ENCODE data around the gene PCDHB15.
A peak's percentile ranks its signal among the peaks of the same experiment; 100 is the strongest.
"Not testable (repeated sequence)": the region's sequence is repeated elsewhere in the genome, so short reads cannot be mapped to it uniquely, and the experiment has no call there.

Gene PCDHB15

GRCh38 chr5:141216035-141216434 is 29.2 kb upstream of the PCDHB15 start:
- not testable (repeated sequence) for DNase-seq; ATAC-seq (ENCODE audit: insufficient read depth, low read depth); H3K9ac ChIP-seq (ENCODE audit: low read depth, low read length); H3K36me3 ChIP-seq (ENCODE audit: insufficient read depth, low read length); H3K9me3 ChIP-seq (ENCODE audit: insufficient read depth, low read length, severe bottlenecking); H3K27ac ChIP-seq (ENCODE audit: low read length); H3K4me2 ChIP-seq (ENCODE audit: insufficient read depth, low read length); H3K4me3 ChIP-seq (ENCODE audit: low read depth in 1 of 2, low read length in 2 of 2); H4K20me1 ChIP-seq (ENCODE audit: insufficient read depth, low read length); H3K4me1 ChIP-seq (ENCODE audit: insufficient read depth, low read length); H3K27me3 ChIP-seq (ENCODE audit: insufficient read depth, low read length, poor library complexity); H3K79me2 ChIP-seq (ENCODE audit: insufficient read depth, low read length); H2AFZ ChIP-seq (ENCODE audit: low read depth, low read length)

DNA sequence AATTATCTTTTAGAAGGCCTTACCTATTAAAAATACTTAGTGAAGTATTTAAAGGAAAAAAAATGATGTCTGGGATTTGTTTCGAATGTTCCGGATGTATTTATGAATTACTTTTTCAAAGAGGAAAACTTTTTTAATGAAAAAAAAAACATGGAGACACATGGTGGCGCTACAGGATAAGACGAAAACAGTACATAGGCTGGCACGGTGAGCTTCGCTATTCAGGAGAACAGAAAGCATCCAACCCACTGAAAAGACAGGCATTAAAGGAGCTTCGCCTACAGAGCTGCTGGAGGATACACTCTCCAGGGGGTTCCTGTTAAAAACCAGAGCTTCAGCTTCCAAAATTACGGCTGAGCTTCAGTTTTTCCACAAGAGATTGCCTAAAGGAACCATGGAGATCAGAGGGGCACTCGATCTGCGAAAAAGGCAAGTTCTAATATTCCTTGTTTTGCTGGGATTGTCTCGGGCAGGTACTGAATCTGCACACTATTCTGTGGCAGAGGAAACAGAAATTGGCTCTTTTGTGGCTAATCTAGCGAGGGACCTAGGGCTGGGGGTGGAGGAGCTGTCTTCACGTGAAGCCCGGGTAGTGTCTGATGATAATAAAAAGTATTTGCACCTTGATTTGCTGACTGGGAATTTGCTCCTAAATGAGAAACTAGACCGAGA is 21.9 kb upstream of the PCDHB15 start, which contains the start of gene PCDHB14:
PCDHB14 (plus strand) TSS at position 232 of the 672 bp plus-strand sequence; CDS start at position 395, 163 bp downstream.
- H4K20me1 ChIP-seq (ENCODE audit: insufficient read depth, low read length): no peaks in the 10 kb centered on the region
- H2AFZ ChIP-seq (ENCODE audit: low read depth, low read length): peak within 1 kb of the TSS; percentile 55
- H3K27me3 ChIP-seq (ENCODE audit: insufficient read depth, low read length, poor library complexity): peaks cover 4% of the 10 kb centered on the region
- H3K4me2 ChIP-seq (ENCODE audit: insufficient read depth, low read length): peak within 1 kb of the TSS; percentile 47; the same call in 1 of the 2 replicates
- no peak within 1 kb of the TSS for H3K9ac ChIP-seq (ENCODE audit: low read depth, low read length)
- TF ChIP-seq CTCF (IDR thresholded peaks at IDR 0.05; ENCODE audit: borderline replicate concordance, extremely low read depth, low read length, poor library complexity, severe bottlenecking) (peak; percentile 57), EZH2 (IDR thresholded peaks at IDR 0.05; ENCODE audit: borderline replicate concordance, low read depth, low read length, severe bottlenecking) (no peak)
- no peaks in the 10 kb centered on the region for H3K4me1 ChIP-seq (ENCODE audit: insufficient read depth, low read length)
- H3K36me3 ChIP-seq (ENCODE audit: insufficient read depth, low read length): no peaks in the 10 kb centered on the region
- no peaks in the 10 kb centered on the region for H3K79me2 ChIP-seq (ENCODE audit: insufficient read depth, low read length)
- no peak within 1 kb of the TSS for H3K27ac ChIP-seq (ENCODE audit: low read length)
- no peak within 1 kb of the TSS for H3K4me3 ChIP-seq (ENCODE audit: low read depth in 1 of 2, low read length in 2 of 2)
- H3K9me3 ChIP-seq (ENCODE audit: insufficient read depth, low read length, severe bottlenecking): no peaks in the 10 kb centered on the region
- ATAC-seq (ENCODE audit: insufficient read depth, low read depth) (peak; percentile 81), DNase-seq (peak; percentile 34)

- H3K9ac ChIP-seq (ENCODE audit: low read depth, low read length); ATAC-seq (ENCODE audit: insufficient read depth, low read depth); H4K20me1 ChIP-seq (ENCODE audit: insufficient read depth, low read length); H3K9me3 ChIP-seq (ENCODE audit: insufficient read depth, low read length, severe bottlenecking); H3K79me2 ChIP-seq (ENCODE audit: insufficient read depth, low read length); H3K27me3 ChIP-seq (ENCODE audit: insufficient read depth, low read length, poor library complexity); H3K36me3 ChIP-seq (ENCODE audit: insufficient read depth, low read length); H3K4me3 ChIP-seq (ENCODE audit: low read depth in 1 of 2, low read length in 2 of 2); H2AFZ ChIP-seq (ENCODE audit: low read depth, low read length); H3K27ac ChIP-seq (ENCODE audit: low read length); DNase-seq; H3K4me1 ChIP-seq (ENCODE audit: insufficient read depth, low read length); H3K4me2 ChIP-seq (ENCODE audit: insufficient read depth, low read length): not testable (repeated sequence)
Measured at GRCh38 chr5:141224844-141225243, 20.4 kb upstream of the PCDHB15 start.

- H3K9me3 ChIP-seq (ENCODE audit: insufficient read depth, low read length, severe bottlenecking); H4K20me1 ChIP-seq (ENCODE audit: insufficient read depth, low read length); H2AFZ ChIP-seq (ENCODE audit: low read depth, low read length); H3K4me3 ChIP-seq (ENCODE audit: low read depth in 1 of 2, low read length in 2 of 2); H3K36me3 ChIP-seq (ENCODE audit: insufficient read depth, low read length); H3K4me1 ChIP-seq (ENCODE audit: insufficient read depth, low read length); H3K4me2 ChIP-seq (ENCODE audit: insufficient read depth, low read length); H3K27me3 ChIP-seq (ENCODE audit: insufficient read depth, low read length, poor library complexity); H3K79me2 ChIP-seq (ENCODE audit: insufficient read depth, low read length); H3K27ac ChIP-seq (ENCODE audit: low read length); H3K9ac ChIP-seq (ENCODE audit: low read depth, low read length); DNase-seq; ATAC-seq (ENCODE audit: insufficient read depth, low read depth): not testable (repeated sequence)
Measured at GRCh38 chr5:141225421-141225820, 19.8 kb upstream of the PCDHB15 start.

DNA sequence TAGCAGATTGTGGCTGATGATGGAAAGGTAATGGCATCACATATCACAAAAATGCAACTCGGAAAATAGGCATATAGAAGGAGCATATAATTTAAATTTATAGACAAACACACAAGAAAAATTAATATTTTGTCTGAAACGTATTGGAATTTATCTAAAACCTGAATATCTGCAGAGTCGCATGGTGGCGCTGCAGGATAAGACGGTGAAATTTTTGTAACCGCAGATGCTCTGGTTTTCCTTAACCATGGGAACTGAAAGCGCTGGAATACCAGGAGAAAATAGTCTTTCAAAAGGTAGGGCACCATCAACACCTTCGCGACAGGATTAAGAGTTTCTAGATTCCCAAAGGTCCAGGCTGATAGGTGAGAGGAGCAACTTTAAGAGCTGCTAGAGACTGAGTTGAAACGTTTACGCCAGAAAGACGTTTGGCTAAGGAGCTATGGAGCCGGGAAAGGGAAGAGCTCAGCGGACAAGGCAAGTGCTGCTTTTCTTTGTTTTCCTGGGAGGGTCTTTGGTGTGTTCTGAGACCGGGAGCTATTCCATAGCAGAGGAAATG is 11.0 kb upstream of the PCDHB15 start:
- H3K9ac ChIP-seq (ENCODE audit: low read depth, low read length): no peak overlapping the region
- no peaks in the 10 kb centered on the region for H3K4me1 ChIP-seq (ENCODE audit: insufficient read depth, low read length)
- ATAC-seq (ENCODE audit: insufficient read depth, low read depth) (no peak), DNase-seq (no peak)
- H3K4me2 ChIP-seq (ENCODE audit: insufficient read depth, low read length): no peak overlapping the region
- H3K27me3 ChIP-seq (ENCODE audit: insufficient read depth, low read length, poor library complexity): no peaks in the 10 kb centered on the region
- H3K79me2 ChIP-seq (ENCODE audit: insufficient read depth, low read length): no peaks in the 10 kb centered on the region
- H3K4me3 ChIP-seq (ENCODE audit: low read depth in 1 of 2, low read length in 2 of 2): no peak overlapping the region
- no peak overlapping the region for H2AFZ ChIP-seq (ENCODE audit: low read depth, low read length)
- H4K20me1 ChIP-seq (ENCODE audit: insufficient read depth, low read length): no peaks in the 10 kb centered on the region
- no peak for TF ChIP-seq EZH2 (IDR thresholded peaks at IDR 0.05; ENCODE audit: borderline replicate concordance, low read depth, low read length, severe bottlenecking)
- TF ChIP-seq CTCF (IDR thresholded peaks at IDR 0.05; ENCODE audit: borderline replicate concordance, extremely low read depth, low read length, poor library complexity, severe bottlenecking): no peak
- peaks cover 3% of the 10 kb centered on the region for H3K9me3 ChIP-seq (ENCODE audit: insufficient read depth, low read length, severe bottlenecking)
- H3K36me3 ChIP-seq (ENCODE audit: insufficient read depth, low read length): no peaks in the 10 kb centered on the region
- no peak overlapping the region for H3K27ac ChIP-seq (ENCODE audit: low read length)

DNA sequence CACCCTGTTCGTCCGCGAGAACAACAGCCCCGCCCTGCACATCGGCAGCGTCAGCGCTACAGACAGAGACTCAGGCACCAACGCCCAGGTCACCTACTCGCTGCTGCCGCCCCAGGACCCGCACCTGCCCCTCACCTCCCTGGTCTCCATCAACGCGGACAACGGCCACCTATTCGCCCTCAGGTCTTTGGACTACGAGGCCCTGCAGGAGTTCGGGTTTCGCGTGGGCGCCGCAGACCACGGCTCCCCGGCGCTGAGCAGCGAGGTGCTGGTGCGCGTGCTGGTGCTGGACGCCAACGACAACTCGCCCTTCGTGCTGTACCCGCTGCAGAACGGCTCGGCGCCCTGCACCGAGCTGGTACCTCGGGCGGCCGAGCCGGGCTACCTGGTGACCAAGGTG is 9.3 kb upstream of the PCDHB15 start:
- H2AFZ ChIP-seq (ENCODE audit: low read depth, low read length); H3K79me2 ChIP-seq (ENCODE audit: insufficient read depth, low read length); H3K36me3 ChIP-seq (ENCODE audit: insufficient read depth, low read length); H3K27me3 ChIP-seq (ENCODE audit: insufficient read depth, low read length, poor library complexity); H3K9ac ChIP-seq (ENCODE audit: low read depth, low read length); H3K9me3 ChIP-seq (ENCODE audit: insufficient read depth, low read length, severe bottlenecking); H3K4me1 ChIP-seq (ENCODE audit: insufficient read depth, low read length); H3K27ac ChIP-seq (ENCODE audit: low read length); ATAC-seq (ENCODE audit: insufficient read depth, low read depth); DNase-seq; H3K4me2 ChIP-seq (ENCODE audit: insufficient read depth, low read length); H3K4me3 ChIP-seq (ENCODE audit: low read depth in 1 of 2, low read length in 2 of 2); H4K20me1 ChIP-seq (ENCODE audit: insufficient read depth, low read length): not testable (repeated sequence)
